Suprapubic skin (tissue), 4 donors: ENCODE measurements around the gene PMPCA. TPM values are rescaled to one million over a fixed set of nuclear protein-coding genes. Genes with fewer than 3 reads are reported as not detected.

Experiments
- DNase-seq, 2 donors: peaks; one replicate each; pipeline ENCODE4 v3.0.0-alpha.2; 2019; ENCODE audit warnings: low spot score in 2 of 2
- H3K27ac ChIP-seq: fragments of 200-600 bp; sonication (generic); one replicate; pipeline ENCODE4 v1.5.1; 2019
- H3K27me3 ChIP-seq: fragments of 200-600 bp; sonication (generic); one replicate; pipeline ENCODE4 v1.5.1; 2019
- H3K36me3 ChIP-seq: fragments of 200-600 bp; sonication (generic); one replicate; pipeline ENCODE4 v1.5.1; 2019
- H3K4me1 ChIP-seq: fragments of 200-600 bp; sonication (generic); one replicate; pipeline ENCODE4 v1.5.1; 2019
- H3K4me3 ChIP-seq: fragments of 200-600 bp; sonication (generic); one replicate; pipeline ENCODE4 v1.5.1; 2019; ENCODE audit warnings: mild to moderate bottlenecking
- H3K9me3 ChIP-seq: fragments of 200-600 bp; sonication (generic); one replicate; pipeline ENCODE4 v1.5.1; 2019
- CTCF ChIP-seq, 2 donors: fragments of 200-600 bp in 1 of 2; fragments of 450-650 bp in 1 of 2; sonication (generic) in 1 of 2; IDR thresholded peaks; one replicate each; pipeline ENCODE4 v1.5.1; 2016 to 2019; ENCODE audit warnings: antibody characterized with exemption in 2 of 2, mild to moderate bottlenecking in 1 of 2, moderate library complexity in 1 of 2
- EP300 ChIP-seq: sonication (generic); formaldehyde crosslinking; IDR thresholded peaks from one replicate; pipeline ENCODE4 v1.6.1; 2017; ENCODE audit warnings: antibody characterized with exemption
- POLR2A ChIP-seq, 2 donors: fragments of 450-650 bp; IDR thresholded peaks; one replicate each; pipeline ENCODE4 v1.6.1; 2017; ENCODE audit warnings: antibody characterized with exemption in 2 of 2, mild to moderate bottlenecking in 2 of 2, moderate library complexity in 2 of 2
- POLR2AphosphoS5 ChIP-seq, 3 donors: sonication (generic); formaldehyde crosslinking; IDR thresholded peaks; one replicate each; pipeline ENCODE4 v1.6.1; 2017; ENCODE audit warnings: antibody characterized with exemption in 3 of 3
- WGBS: methylation state at CpG from one replicate; pipeline ENCODE4 v1.1.5; 2018; 5-methylcytosine and 5-hydroxymethylcytosine counted together
- total RNA-seq, 4 donors: library from RNA; depleted of rRNA; stranded (reverse); fragments of >200 nt; gene quantifications; one replicate each; pipeline ENCODE4 v1.1.0, GENCODE V29; 2016

The PMPCA gene
- total RNA-seq, 4 donors from 2014 or later, result 44.1 to 65.8 (median 63.5) TPM

- H3K4me1 ChIP-seq, result no peaks in the 10 kb centered on the region
- no peak for DNase-seq
- TF ChIP-seq EP300, result no peak
- TF ChIP-seq CTCF (IDR thresholded peaks at IDR 0.05), result no peak
- TF ChIP-seq POLR2A (IDR thresholded peaks at IDR 0.05), result no peak
- TF ChIP-seq POLR2AphosphoS5 (IDR thresholded peaks at IDR 0.05), result no peak
- H3K36me3 ChIP-seq, result peaks cover 96% of the 10 kb centered on the region
- H3K27ac ChIP-seq, result no peak overlapping the region
- no peaks in the 10 kb centered on the region for H3K9me3 ChIP-seq
- H3K27me3 ChIP-seq, result no peaks in the 10 kb centered on the region
- H3K4me3 ChIP-seq, result no peak overlapping the region
- 93% methylated on average over 14 of the region's 14 CpGs for WGBS
Measured at GRCh38 chr9:136473354-136473721, 62.9 kb downstream of the PMPCA start.

Other genes with a start within 250 kb of the PMPCA start
- under 1 TPM in 2 of 4 donors, not detected in 2; 0.26 TPM for gene LHX3, start 205.5 kb upstream of the PMPCA start, total RNA-seq
- 10 to 100 TPM; 10.2 to 15.8 (median 12.1) TPM for gene QSOX2, start 164.8 kb upstream of the PMPCA start, total RNA-seq
- under 1 TPM in 2 of 4 donors, not detected in 2; 0.13 to 0.45 TPM for gene CCDC187, start 106.6 kb upstream of the PMPCA start, total RNA-seq
- 10 to 100 TPM; 11.5 to 14.6 (median 13.7) TPM for gene GPSM1, start 83.1 kb upstream of the PMPCA start, total RNA-seq
- gene DNLZ, start 46.9 kb upstream of the PMPCA start, total RNA-seq, result 10 to 100 TPM; 11.3 to 46.4 (median 37.9) TPM
- gene CARD9, start 37.0 kb upstream of the PMPCA start, total RNA-seq, result 1 to 10 TPM; 2.3 to 7.4 (median 3.3) TPM
- gene SNAPC4, start 10.5 kb upstream of the PMPCA start, total RNA-seq, result 10 to 100 TPM in 2 of 4 donors, 1 to 10 TPM in 2; 6.1 to 11.1 (median 9.8) TPM
- gene ENTR1, start within 50 bp of the PMPCA start, total RNA-seq, result 10 to 100 TPM; 37.4 to 93.0 (median 49.7) TPM
- 10 to 100 TPM in 3 of 4 donors, 1 to 10 TPM in 1; 9.8 to 20.3 (median 12.9) TPM for gene INPP5E, start 29.2 kb downstream of the PMPCA start, total RNA-seq
- gene SEC16A, start 72.4 kb downstream of the PMPCA start, total RNA-seq, result 10 to 100 TPM; 58.0 to 89.3 (median 75.0) TPM
- 100 to 1,000 TPM in 3 of 4 donors, 10 to 100 TPM in 1; 71.0 to 160 (median 114) TPM for gene NOTCH1, start 135.4 kb downstream of the PMPCA start, total RNA-seq